ENCODE results near the gene SMIM1.

Gene SMIM1

GRCh38 chr1:3817138-3817740 lies 44.7 kb downstream of the SMIM1 start:
- no peak for DNase-seq
- TF ChIP-seq GATA1 (IDR thresholded peaks at IDR 0.05; ENCODE audit: low read depth, low read length) (no peak), POLR2A (IDR thresholded peaks at IDR 0.05; ENCODE audit: low read length) (no peak)

DNA sequence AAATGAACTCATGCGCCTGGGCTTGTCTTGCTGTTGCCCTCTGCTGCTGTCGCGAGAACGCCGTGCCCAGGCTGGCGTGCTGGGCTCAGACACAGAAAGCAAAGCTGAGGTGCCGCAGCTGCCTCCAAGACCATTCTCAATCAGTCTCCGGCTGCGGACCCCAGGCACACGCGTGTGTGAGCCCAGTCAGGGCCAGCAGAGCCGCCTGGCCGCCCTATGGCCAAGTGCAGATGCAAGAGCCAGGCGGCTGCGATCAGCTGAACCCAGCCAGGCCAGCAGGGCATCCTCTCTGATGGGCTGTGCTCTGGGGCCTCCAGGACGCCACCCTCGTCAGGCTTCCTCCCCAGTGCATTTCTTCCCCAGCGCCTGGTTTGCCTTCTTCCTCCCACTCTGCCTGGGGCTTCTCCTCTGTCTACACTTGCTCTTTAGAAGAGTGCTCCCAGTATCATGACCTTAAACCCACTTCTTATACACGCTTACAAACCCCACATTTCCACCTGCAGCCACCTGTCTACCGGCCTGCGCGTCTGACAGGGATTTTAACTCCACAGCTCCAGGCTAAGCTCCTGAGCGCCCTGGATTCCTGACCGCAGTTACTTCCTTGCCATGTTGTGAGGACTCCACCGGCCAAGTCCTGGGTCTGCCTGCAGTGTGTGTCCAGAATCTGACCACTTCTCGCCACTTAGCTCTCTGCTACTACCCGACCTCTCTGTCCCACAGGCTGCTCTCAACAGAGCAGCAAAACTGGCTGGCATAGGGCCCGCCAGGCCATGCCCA lies 45.5 kb downstream of the SMIM1 start:
- TF ChIP-seq POLR2A (IDR thresholded peaks at IDR 0.05; ENCODE audit: low read length) (no peak), GATA1 (IDR thresholded peaks at IDR 0.05; ENCODE audit: low read depth, low read length) (no peak)
- no peak for DNase-seq

DNA sequence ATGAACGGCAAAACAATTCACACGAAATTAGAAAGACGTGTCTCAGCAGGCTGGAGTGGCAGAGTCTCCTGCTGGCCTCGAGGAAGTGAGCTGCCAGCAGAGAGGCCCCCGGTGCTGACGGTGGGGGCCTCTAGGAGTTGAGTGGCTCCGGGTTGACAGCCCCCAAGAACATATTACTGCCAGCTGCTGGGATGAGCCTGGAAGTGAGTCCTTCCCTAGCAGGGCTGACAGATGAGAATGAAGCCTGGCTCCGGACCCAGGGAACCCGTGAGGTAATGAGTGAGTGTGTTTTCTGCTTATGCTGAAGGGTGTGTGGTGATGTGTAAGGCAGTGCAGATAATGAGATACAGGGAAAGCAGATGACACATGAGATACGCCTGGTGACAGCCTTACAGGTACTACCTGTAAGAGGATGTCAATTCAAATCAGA lies 47.2 kb downstream of the SMIM1 start:
- TF ChIP-seq POLR2A (IDR thresholded peaks at IDR 0.05; ENCODE audit: low read length) (no peak), GATA1 (IDR thresholded peaks at IDR 0.05; ENCODE audit: low read depth, low read length) (no peak)
- no peak for DNase-seq

- no peak for TF ChIP-seq POLR2A (IDR thresholded peaks at IDR 0.05; ENCODE audit: low read length)
- no peak for TF ChIP-seq GATA1 (IDR thresholded peaks at IDR 0.05; ENCODE audit: low read depth, low read length)
- no peak for DNase-seq
These were observed 47.8 kb downstream of the SMIM1 start for GRCh38 chr1:3820316-3820715.

- TF ChIP-seq GATA1 (IDR thresholded peaks at IDR 0.05; ENCODE audit: low read depth, low read length) (no peak), POLR2A (IDR thresholded peaks at IDR 0.05; ENCODE audit: low read length) (no peak)
- DNase-seq: no peak
These were observed 48.5 kb downstream of the SMIM1 start for GRCh38 chr1:3821004-3821403.

GRCh38 chr1:3821447-3821846 lies 48.9 kb downstream of the SMIM1 start:
- TF ChIP-seq POLR2A (IDR thresholded peaks at IDR 0.05; ENCODE audit: low read length): no peak
- no peak for TF ChIP-seq GATA1 (IDR thresholded peaks at IDR 0.05; ENCODE audit: low read depth, low read length)
- DNase-seq: no peak

GRCh38 chr1:3821908-3822307 lies 49.4 kb downstream of the SMIM1 start:
- no peak for TF ChIP-seq POLR2A (IDR thresholded peaks at IDR 0.05; ENCODE audit: low read length)
- DNase-seq: no peak

GRCh38 chr1:3822421-3822820 lies 49.9 kb downstream of the SMIM1 start:
- no peak for DNase-seq
- TF ChIP-seq POLR2A (IDR thresholded peaks at IDR 0.05; ENCODE audit: low read length) (no peak), GATA1 (IDR thresholded peaks at IDR 0.05; ENCODE audit: low read depth, low read length) (no peak)

- no peak for DNase-seq
- TF ChIP-seq GATA1 (IDR thresholded peaks at IDR 0.05; ENCODE audit: low read depth, low read length) (no peak), POLR2A (IDR thresholded peaks at IDR 0.05; ENCODE audit: low read length) (no peak)
These were observed 52.1 kb downstream of the SMIM1 start for GRCh38 chr1:3824650-3825049.

DNA sequence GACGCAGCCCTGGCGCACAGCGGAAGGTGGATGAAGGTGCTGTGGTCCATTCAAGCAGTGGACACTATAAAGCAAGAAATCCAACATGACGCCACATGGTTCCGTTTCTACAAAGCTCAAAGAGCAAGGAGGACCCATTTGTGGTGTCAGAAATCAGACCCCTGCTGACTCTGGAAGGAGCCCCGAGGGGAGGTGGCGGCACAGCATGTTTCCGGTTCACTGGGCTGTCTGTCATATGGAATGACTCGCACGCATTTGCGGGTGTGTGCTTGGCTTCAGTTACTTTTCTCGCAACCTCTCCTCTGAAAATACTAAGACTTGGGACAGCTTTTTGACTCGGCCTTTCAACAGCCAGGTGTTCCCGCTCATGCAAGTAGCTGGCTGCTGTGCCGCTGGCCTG lies 52.8 kb downstream of the SMIM1 start:
- TF ChIP-seq POLR2A (IDR thresholded peaks at IDR 0.05; ENCODE audit: low read length): no peak
- no peak for TF ChIP-seq GATA1 (IDR thresholded peaks at IDR 0.05; ENCODE audit: low read depth, low read length)
- DNase-seq: no peak
